Kidney (tissue), 14 donors: Measurements from ENCODE around the gene CD151. TPM values are rescaled to one million over a fixed set of nuclear protein-coding genes. Genes with fewer than 3 reads are reported as not detected.

Experiments used
- DNase-seq, 5 donors: peaks; one replicate each; pipeline ENCODE4 v3.0.0-alpha.2; 2013 to 2020
- FAIRE-seq: peaks from 2 replicates; lab custom pipeline; 2012; peaks lifted over from hg19 to GRCh38; lab: Jason Lieb, UNC
- H3K27ac ChIP-seq, 2 donors: one replicate each; pipeline ENCODE4 v1.7.0; 2013; ENCODE audit warnings: low read depth in 2 of 2, low read length in 2 of 2, inconsistent platforms in 1 of 2
- H3K27me3 ChIP-seq: one replicate; pipeline ENCODE4 v1.7.1; 2013; ENCODE audit warnings: low read length, inconsistent platforms; ENCODE audit not compliant: control insufficient read depth, insufficient read depth
- H3K36me3 ChIP-seq, 3 donors: one replicate each; pipeline versions ENCODE4 v1.7.0 to v1.7.1; 2013; ENCODE audit warnings: low read length in 3 of 3, control low read depth in 1 of 3, inconsistent platforms in 1 of 3; ENCODE audit not compliant: insufficient read depth in 3 of 3, control insufficient read depth in 2 of 3
- H3K4me1 ChIP-seq, 3 donors: one replicate each; pipeline versions ENCODE4 v1.7.0 to v1.7.1; 2013; ENCODE audit warnings: low read length in 3 of 3, inconsistent platforms in 1 of 3, low read depth in 1 of 3; ENCODE audit not compliant: control insufficient read depth in 2 of 3, insufficient read depth in 2 of 3
- H3K4me3 ChIP-seq, 3 donors: one replicate each; pipeline versions ENCODE4 v1.7.0 to v1.8.1; 2013; ENCODE audit warnings: low read length in 3 of 3, control low read depth in 1 of 3, inconsistent platforms in 1 of 3
- H3K9ac ChIP-seq, 3 donors: one replicate each; pipeline versions ENCODE4 v1.7.0 to v1.7.1; 2013; ENCODE audit warnings: low read length in 3 of 3, control low read depth in 1 of 3, inconsistent platforms in 1 of 3
- H3K9me3 ChIP-seq, 3 donors: one replicate each; pipeline versions ENCODE4 v1.7.0 to v1.7.1; 2013; ENCODE audit warnings: low read length in 3 of 3, control low read depth in 1 of 3, inconsistent platforms in 1 of 3; ENCODE audit not compliant: control insufficient read depth in 2 of 3, insufficient read depth in 1 of 3
- intact Hi-C: fragments of 100-400 bp; cut with DNase I; formaldehyde crosslinking; loops from one replicate; pipeline ENCODE4 v1.11.1; 2022
- polyA plus RNA-seq: library from polyadenylated mRNA; stranded (reverse); fragments of 350-450 nt; fragmentation: Illumina TruSeq; extraction: RNeasy Lipid Tissue Mini Kit (QIAGEN cat#74804); gene quantifications from one replicate; pipeline ENCODE4 v1.2.3, GENCODE V29; 2014; ENCODE audit warnings: low read depth, low replicate concordance; ENCODE audit not compliant: insufficient read depth
- total RNA-seq: library from RNA; stranded (reverse); fragmentation: NEBNext Ultra II Directional; extraction: Animal tissue kit (Norgen Biotek cat#: 25700); gene quantifications from one replicate; pipeline ENCODE4 v1.2.1, GENCODE V29; 2021
- TF ChIP-seq, protein P1 (sequence below): IDR thresholded peaks from 3 replicates; pipeline ENCODE4 v1.5.1; 2012; ENCODE audit warnings: mild to moderate bottlenecking, moderate library complexity, borderline replicate concordance; ENCODE audit not compliant: insufficient read depth; ENCODE audit errors: extremely low read depth
- donor health status: control.
- donor health status: control.
- donor health status: control.
- donor health status: control.
- donor health status: control.
- donor health status: DM: yes; HTN: yes; CAD: no.
- donor health status: Normal renal cell carcinoma (clear cell type).

Gene CD151
- total and polyA plus RNA-seq, 2 donors from 2014 or later, result 379 to 476 TPM

DNA sequence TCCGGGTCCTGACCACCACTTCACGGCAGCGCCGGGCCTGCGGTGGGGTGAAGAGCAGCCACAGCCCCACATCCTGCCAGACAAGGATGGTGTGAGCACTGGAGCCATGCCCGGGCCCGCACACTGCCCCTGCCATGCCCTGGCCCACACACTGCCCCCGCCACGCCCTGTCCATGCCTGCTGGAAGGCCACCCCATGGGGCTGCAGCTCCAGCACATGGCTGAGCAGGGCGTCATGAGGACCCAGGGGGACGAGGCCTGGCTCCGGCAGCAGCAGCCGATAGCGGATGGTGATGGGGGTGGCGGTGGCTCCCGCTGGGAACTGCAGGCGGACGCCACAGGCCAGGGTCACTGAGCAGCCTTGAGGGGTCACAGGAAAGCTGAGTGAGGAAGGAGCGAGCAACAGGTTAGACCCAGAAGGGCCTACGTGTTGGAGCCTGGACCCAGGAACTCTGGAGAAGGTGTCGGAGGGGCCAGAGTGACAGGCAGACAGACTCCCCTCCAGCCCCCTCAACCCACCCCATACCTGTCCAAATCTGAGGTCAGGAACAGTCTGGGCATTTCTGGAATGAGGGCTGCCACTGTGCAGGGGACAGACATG lies 30.6 kb upstream of the CD151 start:
- FAIRE-seq, result no peak
- intact Hi-C loops, result no loop called here

DNA sequence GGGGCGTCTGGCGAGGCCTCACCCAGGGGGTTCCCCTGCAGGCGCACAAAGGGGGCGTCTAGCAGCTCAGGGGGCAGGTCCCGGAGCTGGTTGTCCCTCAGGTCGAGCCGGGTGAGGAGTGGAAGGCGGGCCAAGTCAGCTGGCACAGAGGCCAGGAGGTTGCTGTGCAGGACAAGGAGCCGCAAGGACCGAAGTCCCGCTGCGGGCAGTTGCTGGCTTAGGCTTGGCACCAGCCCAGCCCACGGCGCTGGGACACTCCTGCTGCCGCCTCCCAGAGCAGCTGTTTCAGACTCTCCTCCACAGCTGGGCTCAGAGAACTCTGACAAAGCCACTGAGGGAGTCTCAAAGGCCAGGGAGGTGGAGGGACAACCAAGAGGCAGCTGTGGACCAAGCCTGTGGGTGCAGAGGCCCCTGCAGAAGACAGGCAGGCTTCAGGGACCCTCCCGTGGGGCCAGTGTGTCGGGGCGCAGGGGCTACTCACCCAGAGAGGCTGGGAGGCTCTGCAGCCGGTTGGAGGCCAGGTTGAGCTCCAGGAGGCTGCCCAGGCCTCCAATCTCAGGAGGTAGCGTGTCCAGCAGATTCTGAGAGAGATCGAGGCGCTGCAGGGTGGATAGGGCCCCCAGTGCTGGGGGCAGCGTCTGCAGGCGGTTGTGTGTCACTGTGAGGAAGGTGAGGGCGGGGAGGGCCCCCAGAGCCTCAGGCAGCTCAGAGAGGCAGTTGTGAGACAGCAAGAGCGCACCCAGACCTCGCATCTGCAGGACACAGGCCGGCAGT lies 29.9 kb upstream of the CD151 start:
- no peaks in the 10 kb centered on the region for H3K9me3 ChIP-seq
- no peaks in the 10 kb centered on the region for H3K27me3 ChIP-seq
- no peak overlapping the region for H3K4me3 ChIP-seq
- H3K4me1 ChIP-seq, result peaks cover 0 to 14% (median 4%) of the 10 kb centered on the region in 3 donors
- FAIRE-seq, result no peak
- no peak overlapping the region for H3K9ac ChIP-seq
- TF ChIP-seq, protein P1, sequence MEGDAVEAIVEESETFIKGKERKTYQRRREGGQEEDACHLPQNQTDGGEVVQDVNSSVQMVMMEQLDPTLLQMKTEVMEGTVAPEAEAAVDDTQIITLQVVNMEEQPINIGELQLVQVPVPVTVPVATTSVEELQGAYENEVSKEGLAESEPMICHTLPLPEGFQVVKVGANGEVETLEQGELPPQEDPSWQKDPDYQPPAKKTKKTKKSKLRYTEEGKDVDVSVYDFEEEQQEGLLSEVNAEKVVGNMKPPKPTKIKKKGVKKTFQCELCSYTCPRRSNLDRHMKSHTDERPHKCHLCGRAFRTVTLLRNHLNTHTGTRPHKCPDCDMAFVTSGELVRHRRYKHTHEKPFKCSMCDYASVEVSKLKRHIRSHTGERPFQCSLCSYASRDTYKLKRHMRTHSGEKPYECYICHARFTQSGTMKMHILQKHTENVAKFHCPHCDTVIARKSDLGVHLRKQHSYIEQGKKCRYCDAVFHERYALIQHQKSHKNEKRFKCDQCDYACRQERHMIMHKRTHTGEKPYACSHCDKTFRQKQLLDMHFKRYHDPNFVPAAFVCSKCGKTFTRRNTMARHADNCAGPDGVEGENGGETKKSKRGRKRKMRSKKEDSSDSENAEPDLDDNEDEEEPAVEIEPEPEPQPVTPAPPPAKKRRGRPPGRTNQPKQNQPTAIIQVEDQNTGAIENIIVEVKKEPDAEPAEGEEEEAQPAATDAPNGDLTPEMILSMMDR, result no peak
- H3K27ac ChIP-seq, result no peak overlapping the region
- DNase-seq, result no peak
- intact Hi-C loops, result no loop called here
- H3K36me3 ChIP-seq, result no peaks in the 10 kb centered on the region

More for the DNA sequence above, 30.6 kb upstream of the CD151 start:
- TF ChIP-seq, protein P1, result no peak
- no peaks in the 10 kb centered on the region for H3K27me3 ChIP-seq
- no peaks in the 10 kb centered on the region for H3K36me3 ChIP-seq
- no peak for DNase-seq
- no peak overlapping the region for H3K9ac ChIP-seq
- H3K4me1 ChIP-seq, result peaks cover 0 to 14% (median 4%) of the 10 kb centered on the region in 3 donors
- no peak overlapping the region for H3K27ac ChIP-seq
- H3K4me3 ChIP-seq, result no peak overlapping the region
- H3K9me3 ChIP-seq, result no peaks in the 10 kb centered on the region

DNA sequence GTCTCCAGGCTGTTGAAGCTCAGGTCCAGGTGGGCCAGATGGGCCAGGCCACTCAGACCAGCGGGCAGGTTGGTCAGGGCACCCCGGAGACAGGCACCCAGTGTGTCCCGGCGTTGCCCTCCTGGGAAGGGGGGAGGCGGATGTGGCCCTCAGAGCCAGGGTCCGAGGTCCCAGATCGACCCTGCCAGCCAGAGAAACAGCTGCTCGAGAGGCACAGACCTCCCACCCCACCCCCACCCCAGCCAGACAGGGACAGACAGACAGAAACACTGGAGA lies 29.3 kb upstream of the CD151 start:
- Histone ChIP-seq H3K9ac (no peak overlapping the region), H3K27me3 (no peaks in the 10 kb centered on the region), H3K36me3 (no peaks in the 10 kb centered on the region), H3K4me3 (no peak overlapping the region), H3K27ac (no peak overlapping the region), H3K4me1 (peaks cover 0 to 14% (median 4%) of the 10 kb centered on the region in 3 donors), H3K9me3 (no peaks in the 10 kb centered on the region)
- TF ChIP-seq, protein P1, result no peak
- no peak for FAIRE-seq
- intact Hi-C loops, result no loop called here
- no peak for DNase-seq
